HG03095 (cell line): ENCODE measurements around the gene PHF23.

Source experiments
- ATAC-seq: cut with Tn5 transposase; IDR thresholded peaks from one replicate; pipeline ENCODE4 v1.9.1; 2021; ENCODE audit warnings: moderate library complexity; ENCODE audit not compliant: unreplicated experiment

PHF23 gene

DNA sequence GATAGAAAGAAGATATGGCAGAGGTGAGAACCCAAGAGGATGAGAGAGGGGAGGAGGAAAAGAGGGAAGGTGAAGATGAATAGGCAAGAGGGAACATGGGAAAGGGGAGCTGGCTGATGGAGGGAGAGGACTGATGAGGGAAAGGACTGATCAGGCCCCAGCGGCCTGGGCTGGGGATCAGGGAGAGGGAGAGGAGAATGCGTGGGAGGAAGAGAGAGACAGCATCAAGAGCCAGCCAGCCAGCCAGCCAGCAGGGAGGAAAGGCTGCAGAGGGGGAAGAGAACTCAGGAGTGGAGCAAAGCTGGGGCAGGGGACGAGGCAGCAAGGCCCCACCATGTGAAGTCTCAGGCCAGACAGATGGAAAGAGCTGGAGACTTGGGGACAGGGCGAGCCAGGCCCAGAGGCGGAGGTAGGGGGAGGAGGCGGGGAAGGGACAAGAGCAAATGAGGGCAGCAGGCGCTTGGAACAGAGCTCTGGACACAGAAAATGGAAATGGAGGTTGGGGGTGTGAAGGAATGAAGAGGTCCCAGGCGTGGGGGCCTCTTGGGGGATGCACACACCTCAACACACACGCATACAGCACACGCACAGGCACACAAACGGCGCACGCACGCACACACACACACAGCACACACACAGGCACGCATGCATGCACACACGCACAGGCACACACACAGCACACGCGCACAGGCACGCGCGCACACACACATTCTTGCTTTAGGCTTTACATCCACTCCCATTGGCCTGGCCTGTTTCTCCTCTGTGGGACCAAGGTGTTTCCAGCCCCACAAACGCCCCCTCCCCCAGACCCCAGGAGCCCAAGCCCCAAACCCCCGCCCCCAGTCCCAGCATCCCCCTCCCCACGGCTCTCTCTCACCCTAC lies 31.9 kb downstream of the PHF23 start:
- no peak for ATAC-seq

- no peak for ATAC-seq
These were observed 33.7 kb downstream of the PHF23 start for GRCh38 chr17:7205561-7205960.

DNA sequence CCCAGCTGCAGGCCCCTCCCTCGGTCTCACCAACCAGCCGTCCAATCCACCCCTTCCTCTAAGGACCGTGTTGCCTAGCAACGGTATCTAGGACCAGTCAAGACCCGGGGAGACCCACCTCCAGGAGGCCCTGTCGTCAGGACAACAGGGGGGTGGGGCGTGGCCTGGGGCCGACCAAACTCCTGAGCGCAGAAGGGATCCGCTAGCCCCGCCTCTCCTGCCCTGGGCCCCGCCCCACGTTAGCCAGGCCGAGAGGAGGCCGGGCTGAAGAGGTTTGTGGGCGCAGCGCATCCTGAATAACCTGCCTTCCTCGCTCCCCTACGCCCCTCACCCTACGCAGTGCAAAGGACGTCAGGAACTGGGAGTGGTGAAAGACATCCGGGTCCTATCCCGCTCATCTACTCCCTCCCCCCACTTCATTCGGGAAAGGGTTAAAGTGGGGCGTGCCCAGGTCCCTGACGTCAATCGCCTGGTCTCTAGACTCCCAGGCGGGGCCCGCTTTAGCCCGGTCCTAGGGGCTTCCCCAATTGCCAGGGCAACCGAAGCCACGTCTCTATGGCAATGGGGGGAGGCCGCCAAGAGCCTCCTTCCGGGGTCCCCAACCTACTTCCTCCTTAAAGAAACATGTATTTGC lies 34.3 kb downstream of the PHF23 start:
- ATAC-seq: peak; percentile 61

DNA sequence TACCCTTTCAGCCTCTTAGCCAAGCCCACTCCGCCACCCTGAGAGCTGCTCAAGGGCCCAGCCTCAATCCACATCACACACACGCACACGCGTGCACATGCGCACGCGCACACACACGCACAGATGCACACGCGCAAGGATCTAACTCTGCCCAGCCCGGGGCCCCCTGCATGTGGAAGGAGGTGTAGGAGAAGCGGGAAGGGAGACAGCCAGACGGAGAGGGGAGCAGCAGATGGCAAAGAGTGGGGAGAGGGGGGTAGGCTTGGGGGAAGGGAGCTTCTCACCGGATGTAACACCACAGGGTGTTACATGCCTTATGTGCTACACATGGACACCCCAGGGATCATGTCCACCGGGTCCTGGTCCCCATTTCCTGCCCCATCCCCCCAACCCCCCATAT lies 34.9 kb downstream of the PHF23 start:
- ATAC-seq: no peak

DNA sequence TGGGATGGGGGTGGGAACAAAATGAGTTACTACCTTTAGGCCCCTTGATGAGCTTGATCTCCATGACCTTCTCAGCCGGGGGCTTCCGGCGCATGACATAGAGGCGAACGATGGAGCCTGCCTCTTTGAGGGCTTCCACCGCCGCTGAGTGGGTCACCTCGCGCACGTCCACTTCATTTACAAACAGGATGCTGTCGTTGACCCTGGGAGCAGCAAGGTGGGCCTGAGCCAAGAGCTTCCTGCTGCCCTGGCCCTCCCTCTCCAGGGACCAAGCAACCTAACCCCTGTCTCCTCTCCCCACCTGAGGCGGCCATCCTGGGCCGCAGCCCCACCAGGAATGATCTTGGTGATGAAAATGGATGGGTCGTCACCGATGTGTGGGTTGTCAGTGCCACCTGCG lies 35.9 kb downstream of the PHF23 start:
- no peak for ATAC-seq

DNA sequence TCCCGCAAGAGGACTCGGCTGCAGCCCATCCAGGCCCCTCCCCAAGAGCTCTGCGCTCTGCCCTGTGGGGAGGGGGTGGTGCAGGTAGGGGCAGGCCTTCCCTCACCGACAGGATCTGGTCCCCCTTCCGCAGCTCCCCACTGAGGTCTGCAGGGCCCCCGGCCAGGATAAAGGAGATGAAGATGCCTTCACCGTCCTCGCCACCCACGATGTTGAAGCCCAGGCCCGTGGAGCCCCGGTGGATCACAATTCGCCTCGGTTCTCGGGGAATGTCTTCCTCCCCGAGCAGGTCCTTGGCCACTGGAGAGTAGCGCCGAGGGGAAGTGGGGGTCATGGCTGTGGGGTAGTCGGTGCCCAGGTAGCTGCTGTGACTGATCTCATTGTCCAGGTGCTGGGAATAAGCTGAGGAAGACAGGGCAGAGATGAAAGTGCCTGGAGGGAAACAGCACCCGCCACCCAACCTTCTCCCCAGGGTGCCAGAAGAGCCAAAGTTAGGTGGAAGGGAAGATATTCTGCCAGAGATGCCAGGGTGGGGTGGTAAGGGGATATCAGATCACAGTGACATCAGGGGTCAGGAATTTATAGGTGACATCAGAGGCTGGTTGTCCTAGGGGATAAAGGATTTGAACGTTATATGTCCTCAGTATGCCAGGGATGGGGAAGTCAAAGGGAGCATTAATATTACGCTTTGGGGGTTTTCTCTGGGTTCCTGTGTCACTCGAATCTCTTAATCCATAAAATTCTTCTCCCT lies 42.4 kb downstream of the PHF23 start:
- no peak for ATAC-seq

DNA sequence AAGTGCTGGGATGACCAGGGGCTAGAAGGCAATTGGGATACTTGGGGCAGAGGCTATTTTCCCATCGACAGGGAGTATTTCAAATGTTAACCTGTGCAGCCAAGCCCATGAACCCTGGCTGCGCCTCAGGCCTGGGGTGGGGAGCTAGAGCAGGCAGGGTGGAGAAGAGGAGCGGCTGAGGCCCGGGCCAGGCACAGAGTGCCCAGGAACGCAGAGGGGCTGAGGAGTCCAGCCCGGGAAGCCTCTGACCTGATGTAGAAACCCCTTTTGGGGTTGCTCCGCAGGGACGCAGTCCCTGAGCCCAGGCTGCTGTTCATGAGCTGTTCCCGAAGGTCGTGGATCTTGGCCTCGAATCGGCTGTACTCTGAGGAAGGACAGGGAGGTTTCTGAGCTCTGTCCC lies 43.3 kb downstream of the PHF23 start:
- no peak for ATAC-seq

DNA sequence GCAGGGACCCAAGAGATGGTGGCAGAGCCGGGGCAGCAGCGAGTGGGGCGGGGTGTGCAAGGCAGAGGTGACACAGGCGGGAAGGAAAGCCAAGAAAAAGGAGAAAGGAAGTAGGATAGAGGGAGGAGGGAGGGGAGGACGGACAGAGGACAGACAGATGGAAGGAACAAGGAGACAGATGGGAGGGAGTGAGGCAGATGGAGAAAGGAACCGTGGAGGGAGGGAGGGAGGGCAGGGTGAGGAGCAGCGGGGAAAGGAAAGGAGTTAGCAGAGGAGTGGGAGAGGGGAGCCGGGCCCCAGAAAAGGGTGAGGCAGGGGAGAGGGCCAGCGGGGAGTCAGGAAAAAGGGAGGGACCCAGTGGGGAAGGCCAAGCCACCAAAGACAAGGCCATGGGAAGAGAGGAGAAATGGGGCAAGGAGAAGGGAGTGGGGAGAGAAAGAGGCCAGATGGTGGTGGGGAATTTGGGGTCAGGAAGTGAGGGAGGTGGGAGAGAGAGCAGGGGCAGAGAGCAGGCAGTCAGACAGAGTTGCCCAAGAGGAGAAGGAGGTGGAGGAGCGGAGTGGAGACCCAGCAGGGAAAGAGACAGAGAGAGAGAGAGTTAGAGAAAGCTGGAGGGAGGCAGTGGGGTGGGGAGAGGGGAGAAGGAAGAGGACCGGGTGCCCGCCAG lies 46.9 kb downstream of the PHF23 start:
- no peak for ATAC-seq

GRCh38 chr17:7191571-7192270 lies 47.5 kb downstream of the PHF23 start:
- ATAC-seq: no peak

DNA sequence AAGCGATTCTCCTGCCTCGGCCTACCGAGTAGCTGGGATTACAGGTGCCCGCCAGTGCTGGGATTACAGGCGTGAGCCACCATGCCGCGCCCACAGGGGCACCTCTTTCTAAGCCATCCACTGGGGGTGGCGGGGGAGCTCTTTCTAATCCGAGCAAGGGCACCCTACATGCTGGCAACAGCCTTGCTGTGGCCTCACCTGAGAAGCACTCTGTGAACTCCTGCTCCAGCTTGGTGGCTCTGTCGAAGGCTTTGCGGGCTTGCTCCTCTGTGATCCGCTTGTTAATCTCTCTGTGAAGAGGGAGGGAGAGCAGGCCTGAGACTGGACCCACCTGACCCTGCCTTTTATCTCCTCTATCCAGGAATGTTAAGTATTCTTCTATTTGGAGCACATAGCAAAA lies 48.2 kb downstream of the PHF23 start:
- ATAC-seq: no peak

DNA sequence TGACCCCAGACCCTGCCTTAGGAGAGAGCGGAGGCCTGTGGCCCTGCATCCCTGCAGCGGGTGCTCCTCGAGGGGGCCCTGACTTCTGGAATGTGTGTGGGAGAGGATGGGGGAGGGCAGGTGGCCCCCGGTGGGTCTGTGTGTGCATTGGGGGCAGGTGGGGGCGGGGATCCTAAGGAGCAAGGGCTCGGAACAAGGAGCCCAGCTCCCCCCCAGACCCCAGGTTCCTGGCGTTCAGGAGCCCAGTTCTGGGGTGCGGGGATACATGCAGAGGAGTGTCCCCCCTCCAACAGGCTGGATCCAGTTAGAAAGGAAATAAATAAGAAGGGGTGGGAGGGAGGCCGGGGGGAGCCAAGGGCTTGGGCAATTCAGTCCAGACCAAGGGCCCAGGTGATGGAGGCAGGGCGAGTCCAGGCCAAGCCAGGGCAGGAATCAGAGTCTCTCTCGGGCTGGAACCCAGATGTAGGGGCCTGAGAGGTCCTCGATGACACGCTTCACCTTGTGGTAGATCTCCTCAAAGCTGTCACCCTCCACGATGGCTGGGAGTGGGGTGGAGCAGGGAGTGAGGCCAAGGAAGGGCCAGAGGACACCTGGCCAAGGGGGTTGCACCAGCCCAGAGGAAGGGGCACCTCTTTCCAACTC lies 48.9 kb downstream of the PHF23 start:
- no peak for ATAC-seq

DNA sequence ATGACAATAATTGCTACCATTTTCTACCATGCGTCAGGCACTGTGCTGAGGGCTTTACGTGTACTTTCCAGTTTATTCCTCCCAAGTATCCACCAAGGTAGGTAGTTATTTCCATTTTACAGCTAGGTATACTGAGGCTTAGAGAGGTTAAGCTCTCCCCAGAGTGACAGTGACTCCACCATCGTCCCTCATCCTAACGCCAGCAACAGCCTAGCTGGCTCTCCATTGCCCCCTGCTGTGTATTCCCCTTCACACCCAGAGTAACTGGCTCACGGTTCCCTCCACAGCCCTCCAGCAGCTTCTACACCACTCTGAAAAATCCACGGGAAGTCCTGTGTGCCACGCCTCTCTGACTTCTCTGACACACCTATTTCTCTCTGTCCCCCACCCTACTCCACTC lies 53.0 kb downstream of the PHF23 start:
- ATAC-seq: no peak
